Activated naive CD4-positive, alpha-beta T cell treated with anti-CD3 and anti-CD28 coated beads, Interleukin-2, amount 10 ng/mL, durations not matched to agents 7 days and 5 days (primary cell): Measurements from ENCODE around the gene MYL12A.

Experiments used
- CTCF ChIA-PET: fragments of 350-600 bp; sonication (Branson Sonifier 250); formaldehyde crosslinking; loops from one replicate; lab custom pipeline; 2021; ENCODE audit warnings: antibody characterized with exemption; lab: Charles Lee
- DNase-seq: peaks from one replicate; pipeline ENCODE4 v3.0.0-alpha.2; 2020
- H3K27ac Mint-ChIP-seq: one replicate; pipeline ENCODE4 v1.8.0; 2021; ENCODE audit warnings: mild to moderate bottlenecking, moderate library complexity, mixed read lengths
- H3K27me3 Mint-ChIP-seq: one replicate; pipeline ENCODE4 v1.8.0; 2021; ENCODE audit warnings: mild to moderate bottlenecking, mixed read lengths
- H3K36me3 Mint-ChIP-seq: one replicate; pipeline ENCODE4 v1.8.0; 2021; ENCODE audit warnings: mixed read lengths
- H3K4me1 Mint-ChIP-seq: one replicate; pipeline ENCODE4 v1.8.0; 2021; ENCODE audit warnings: mixed read lengths
- H3K4me3 Mint-ChIP-seq: one replicate; pipeline ENCODE4 v1.8.0; 2021; ENCODE audit warnings: mild to moderate bottlenecking, moderate library complexity, mixed read lengths
- H3K9me3 Mint-ChIP-seq: one replicate; pipeline ENCODE4 v1.8.0; 2021; ENCODE audit warnings: mixed read lengths

Gene MYL12A

GRCh38 chr18:3294435-3295080, 47.0 kb downstream of the MYL12A start:
- DNase-seq: no peak
- peaks cover 11% of the 10 kb centered on the region for H3K4me1 Mint-ChIP-seq
- no peak overlapping the region for H3K4me3 Mint-ChIP-seq
- peaks cover 11% of the 10 kb centered on the region for H3K9me3 Mint-ChIP-seq
- no peaks in the 10 kb centered on the region for H3K27me3 Mint-ChIP-seq
- no peaks in the 10 kb centered on the region for H3K36me3 Mint-ChIP-seq
- CTCF ChIA-PET: interaction anchor here (0.6 to 2.0 kb wide), 7 partner anchors 12 to 373 kb away, joined by 3 to 6 read pairs (median 3); no protein-coding TSS in a partner anchor
- no peak overlapping the region for H3K27ac Mint-ChIP-seq

GRCh38 chr18:3297025-3297984, 49.7 kb downstream of the MYL12A start:
- peak; percentile 97 for DNase-seq
- Mint-ChIP-seq H3K4me1 (peaks cover 11% of the 10 kb centered on the region), H3K36me3 (no peaks in the 10 kb centered on the region), H3K9me3 (peaks cover 2% of the 10 kb centered on the region), H3K27me3 (peaks cover 21% of the 10 kb centered on the region), H3K4me3 (peak overlapping the region; percentile 93), H3K27ac (peak overlapping the region; percentile 81)
- CTCF ChIA-PET: interaction anchor here (0.8 to 3.0 kb wide), 29 partner anchors 9 to 474 kb away, joined by 3 to 37 read pairs (median 5); partner anchors contain the start of gene MYL12A

GRCh38 chr18:3304832-3305231, 57.2 kb downstream of the MYL12A start:
- DNase-seq: no peak
- Mint-ChIP-seq H3K27ac (no peak overlapping the region), H3K9me3 (no peaks in the 10 kb centered on the region)

GRCh38 chr18:3305354-3305762, 57.8 kb downstream of the MYL12A start:
- Mint-ChIP-seq H3K4me3 (no peak overlapping the region), H3K27me3 (peaks cover 25% of the 10 kb centered on the region), H3K4me1 (peaks cover 12% of the 10 kb centered on the region), H3K36me3 (no peaks in the 10 kb centered on the region), H3K27ac (no peak overlapping the region), H3K9me3 (no peaks in the 10 kb centered on the region)
- peak; percentile 29 for DNase-seq
- CTCF ChIA-PET: interaction anchor here (0.7 to 1.8 kb wide), 3 partner anchors 17 to 360 kb away, joined by 3 to 7 read pairs (median 5); no protein-coding TSS in a partner anchor

More at GRCh38 chr18:3304832-3305231, 57.2 kb downstream of the MYL12A start:
- Mint-ChIP-seq H3K4me1 (peaks cover 12% of the 10 kb centered on the region), H3K36me3 (no peaks in the 10 kb centered on the region), H3K4me3 (no peak overlapping the region), H3K27me3 (peaks cover 29% of the 10 kb centered on the region)
- CTCF ChIA-PET: interaction anchor here (1.8 kb wide), 1 partner anchor 41 kb away, joined by 7 read pairs; no protein-coding TSS in a partner anchor
